Central memory CD4-positive, alpha-beta T cell (primary cell): Measurements from ENCODE around the gene PIPOX.

Source experiments
- DNase-seq: peaks from one replicate; pipeline ENCODE4 v3.0.0; 2022

Gene PIPOX

GRCh38 chr17:29102046-29102445 lies 59.1 kb downstream of the PIPOX start:
- no peak for DNase-seq

GRCh38 chr17:29102741-29103181 lies 59.8 kb downstream of the PIPOX start:
- no peak for DNase-seq

- DNase-seq: no peak
Observed at GRCh38 chr17:29103341-29103740, 60.4 kb downstream of the PIPOX start.
